Esophagus squamous epithelium (tissue), 5 donors: ENCODE results near the gene GLYAT. TPM values are rescaled to one million over a fixed set of nuclear protein-coding genes. Genes with fewer than 3 reads are reported as not detected.

Source experiments
- DNase-seq: peaks from one replicate; lab custom pipeline; 2025; lab: John Stamatoyannopoulos, UW
- H3K27ac ChIP-seq, 4 donors: fragments of 200-600 bp; sonication (generic); one replicate each; pipeline ENCODE4 v1.5.1; 2016 to 2019; ENCODE audit warnings: mild to moderate bottlenecking in 1 of 4
- H3K27me3 ChIP-seq, 4 donors: fragments of 200-600 bp; sonication (generic); 1 replicate in 3 of 4; 2 replicates in 1 of 4; pipeline versions ENCODE4 v1.5.1 to v1.6.0; 2017 to 2021; ENCODE audit warnings: antibody characterized with exemption in 1 of 4
- H3K36me3 ChIP-seq, 3 donors: fragments of 200-600 bp; sonication (generic); one replicate each; pipeline ENCODE4 v1.5.1; 2016 to 2019
- H3K4me1 ChIP-seq, 3 donors: fragments of 200-600 bp; sonication (generic); one replicate each; pipeline ENCODE4 v1.5.1; 2017 to 2019
- H3K4me3 ChIP-seq, 4 donors: fragments of 200-600 bp; sonication (generic); 1 replicate in 3 of 4; 2 replicates in 1 of 4; pipeline ENCODE4 v1.5.1; 2016 to 2019; ENCODE audit warnings: mild to moderate bottlenecking in 2 of 4, moderate library complexity in 1 of 4
- H3K9me3 ChIP-seq, 3 donors: fragments of 200-600 bp; sonication (generic); one replicate each; pipeline ENCODE4 v1.5.1; 2016 to 2019
- CTCF ChIP-seq, 6 experiments: fragments of 450-650 bp in 4 of 6; fragments of 200-600 bp in 2 of 6; sonication (generic) in 2 of 6; IDR thresholded peaks; one replicate each; pipeline ENCODE4 v1.5.1; 2016 to 2019; ENCODE audit warnings: antibody characterized with exemption in 6 of 6, mild to moderate bottlenecking in 4 of 6, moderate library complexity in 4 of 6
- POLR2A ChIP-seq, 4 donors: fragments of 450-650 bp; IDR thresholded peaks; one replicate each; pipeline ENCODE4 v1.6.1; 2017; ENCODE audit warnings: antibody characterized with exemption in 4 of 4, mild to moderate bottlenecking in 4 of 4, moderate library complexity in 3 of 4
- WGBS, 2 donors: methylation state at CpG; one replicate each; pipeline ENCODE4 v1.1.5; 2018; 5-methylcytosine and 5-hydroxymethylcytosine counted together
- intact Hi-C: fragments of 100-400 bp; cut with DNase I; formaldehyde crosslinking; loops from one replicate; pipeline ENCODE4 v1.15.0; 2022
- total RNA-seq, 4 donors: library from RNA; depleted of rRNA; stranded (reverse); fragments of >200 nt; gene quantifications; one replicate each; pipeline ENCODE4 v1.1.0, GENCODE V29; 2016
- donor health status: DM: yes; HTN: yes; CAD: no.

GLYAT gene
- total RNA-seq, 4 donors from 2014 or later, result not detected

DNA sequence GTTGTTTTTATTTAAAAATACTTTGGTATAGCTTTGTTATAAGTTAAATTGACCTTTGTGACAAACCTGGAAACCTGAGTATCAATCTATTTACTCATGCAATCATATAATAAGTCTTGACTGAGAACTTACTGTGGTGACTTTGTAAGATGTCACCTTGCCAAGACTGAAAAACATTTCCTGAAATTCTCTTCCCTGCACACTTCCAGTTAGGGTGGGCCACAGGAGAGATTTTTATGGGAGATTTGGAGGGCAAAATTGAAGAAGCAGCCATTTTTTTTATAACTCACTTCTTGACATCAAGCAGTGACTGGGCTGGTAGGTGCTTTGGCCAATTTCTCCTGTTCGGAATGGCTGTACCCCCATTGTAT lies 31.4 kb upstream of the GLYAT start:
- 71 to 86% methylated on average over 1 of the region's 1 CpG for WGBS, 2 donors

GRCh38 chr11:58762284-58763119 lies 30.8 kb upstream of the GLYAT start:
- no peak overlapping the region for H3K27ac ChIP-seq
- no peak for DNase-seq
- WGBS, 2 donors, result 39 to 44% methylated on average over 6 of the region's 6 CpGs
- no peaks in the 10 kb centered on the region for H3K9me3 ChIP-seq
- intact Hi-C loops, result no loop called here
- no peak overlapping the region for H3K4me3 ChIP-seq
- H3K27me3 ChIP-seq, result no peaks in the 10 kb centered on the region
- no peaks in the 10 kb centered on the region for H3K4me1 ChIP-seq
- no peaks in the 10 kb centered on the region for H3K36me3 ChIP-seq
- TF ChIP-seq CTCF (IDR thresholded peaks at IDR 0.05), result no peak
- TF ChIP-seq POLR2A (IDR thresholded peaks at IDR 0.05), result no peak

More for the DNA sequence above, 31.4 kb upstream of the GLYAT start:
- Histone ChIP-seq H3K27ac (no peak overlapping the region), H3K4me1 (no peaks in the 10 kb centered on the region), H3K36me3 (no peaks in the 10 kb centered on the region), H3K27me3 (no peaks in the 10 kb centered on the region), H3K9me3 (no peaks in the 10 kb centered on the region), H3K4me3 (no peak overlapping the region)
- DNase-seq, result no peak
- intact Hi-C loops, result no loop called here
- TF ChIP-seq POLR2A (IDR thresholded peaks at IDR 0.05) (no peak), CTCF (IDR thresholded peaks at IDR 0.05) (no peak)

GRCh38 chr11:58757439-58757838 lies 25.7 kb upstream of the GLYAT start:
- TF ChIP-seq CTCF (IDR thresholded peaks at IDR 0.05) (no peak), POLR2A (IDR thresholded peaks at IDR 0.05) (no peak)
- DNase-seq, result no peak
- Histone ChIP-seq H3K36me3 (no peaks in the 10 kb centered on the region), H3K27me3 (no peaks in the 10 kb centered on the region), H3K4me1 (no peaks in the 10 kb centered on the region), H3K9me3 (no peaks in the 10 kb centered on the region), H3K27ac (no peak overlapping the region), H3K4me3 (no peak overlapping the region)
- intact Hi-C loops, result no loop called here

DNA sequence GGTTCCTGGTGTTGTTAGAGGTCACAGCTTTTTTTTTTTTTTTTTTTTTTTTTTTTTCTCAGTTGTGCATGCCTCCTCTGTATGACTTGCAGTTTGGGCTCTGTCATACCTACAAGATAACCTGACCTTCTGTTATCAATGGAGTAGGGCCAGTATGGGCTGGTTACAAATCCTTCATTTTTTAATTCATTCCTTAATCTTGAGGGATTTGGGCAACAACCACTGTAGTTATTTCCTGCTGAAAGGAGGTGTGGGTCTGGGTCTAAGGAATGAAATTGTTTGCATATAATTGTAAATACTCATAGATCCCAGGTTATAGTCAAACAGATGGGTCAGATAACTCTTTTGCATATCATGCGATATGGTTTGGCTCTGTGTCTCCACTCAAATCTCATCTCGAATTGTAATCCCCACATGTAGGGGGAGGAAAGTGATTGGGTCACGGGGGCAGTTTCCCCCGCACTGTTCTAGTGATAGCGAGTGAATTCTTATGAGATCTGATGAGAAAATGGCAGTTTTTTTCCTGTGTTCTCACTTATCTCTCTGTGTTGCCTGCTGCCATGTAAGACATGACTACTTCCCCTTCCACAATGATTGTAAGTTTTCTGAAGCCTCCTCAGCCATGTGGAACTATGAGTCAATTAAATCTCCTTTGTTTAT lies 14.1 kb upstream of the GLYAT start:
- Histone ChIP-seq H3K27ac (no peak overlapping the region), H3K4me1 (no peaks in the 10 kb centered on the region), H3K4me3 (no peak overlapping the region), H3K36me3 (no peaks in the 10 kb centered on the region), H3K27me3 (no peaks in the 10 kb centered on the region), H3K9me3 (peaks cover 0 to 13% (median 6%) of the 10 kb centered on the region in 3 donors)
- intact Hi-C loops, result no loop called here
- TF ChIP-seq CTCF (IDR thresholded peaks at IDR 0.05), result no peak
- TF ChIP-seq POLR2A (IDR thresholded peaks at IDR 0.05), result no peak
- WGBS, 2 donors, result 58 to 77% methylated on average over 5 of the region's 5 CpGs
- DNase-seq, result no peak

GRCh38 chr11:58744988-58745704 lies 13.4 kb upstream of the GLYAT start:
- H3K9me3 ChIP-seq, result peaks cover 0 to 13% (median 6%) of the 10 kb centered on the region in 3 donors
- no peak overlapping the region for H3K4me3 ChIP-seq
- no peaks in the 10 kb centered on the region for H3K4me1 ChIP-seq
- H3K27ac ChIP-seq, result no peak overlapping the region
- no peak for TF ChIP-seq CTCF (IDR thresholded peaks at IDR 0.05)
- TF ChIP-seq POLR2A (IDR thresholded peaks at IDR 0.05), result no peak
- no peak for DNase-seq
- no peaks in the 10 kb centered on the region for H3K36me3 ChIP-seq
- intact Hi-C loops, result no loop called here
- H3K27me3 ChIP-seq, result no peaks in the 10 kb centered on the region
